Measurements from ENCODE around the gene MSH6.

Gene MSH6

GRCh38 chr2:47782671-47783485 is at the start of gene MSH6:
Gene MSH6, plus strand, starts transcription at chr2:47783145. Its CDS starts 89 bp downstream, at chr2:47783234.
- peak; percentile 80 for DNase-seq

- DNase-seq, result no peak
These were observed 47.6 kb upstream of the MSH6 start for GRCh38 chr2:47735136-47735869.

- no peak for DNase-seq
These were observed 47.0 kb upstream of the MSH6 start for GRCh38 chr2:47735912-47736311.

- DNase-seq, result no peak
These were observed 45.6 kb upstream of the MSH6 start for GRCh38 chr2:47737191-47737975.

GRCh38 chr2:47738331-47738730 is 44.6 kb upstream of the MSH6 start:
- no peak for DNase-seq

GRCh38 chr2:47741101-47741500 is 41.8 kb upstream of the MSH6 start:
- DNase-seq, result no peak

- DNase-seq, result no peak
These were observed 41.3 kb upstream of the MSH6 start for GRCh38 chr2:47741637-47742036.

GRCh38 chr2:47744074-47744473 is 38.9 kb upstream of the MSH6 start:
- DNase-seq, result no peak

- no peak for DNase-seq
These were observed 35.1 kb upstream of the MSH6 start for GRCh38 chr2:47747878-47748277.

GRCh38 chr2:47751856-47752414 is 31.0 kb upstream of the MSH6 start:
- DNase-seq, result no peak

- no peak for DNase-seq
These were observed 15.5 kb upstream of the MSH6 start for GRCh38 chr2:47767497-47767844.

GRCh38 chr2:47767880-47768609 is 14.9 kb upstream of the MSH6 start:
- no peak for DNase-seq

GRCh38 chr2:47769318-47769717 is 13.6 kb upstream of the MSH6 start:
- no peak for DNase-seq

- DNase-seq, result no peak
These were observed 11.7 kb upstream of the MSH6 start for GRCh38 chr2:47771211-47771610.

GRCh38 chr2:47772343-47772742 is 10.6 kb upstream of the MSH6 start:
- no peak for DNase-seq

GRCh38 chr2:47774567-47774966 is 8.4 kb upstream of the MSH6 start:
- DNase-seq, result no peak

- DNase-seq, result no peak
These were observed 5.5 kb upstream of the MSH6 start for GRCh38 chr2:47777277-47777937.

- no peak for DNase-seq
These were observed 4.1 kb upstream of the MSH6 start for GRCh38 chr2:47778698-47779425.

- no peak for DNase-seq
These were observed 3.5 kb upstream of the MSH6 start for GRCh38 chr2:47779426-47779790.

- no peak for DNase-seq
These were observed 619 bp upstream of the MSH6 start for GRCh38 chr2:47782381-47782670.

- DNase-seq, result peak; percentile 55
These were observed 774 bp downstream of the MSH6 start for GRCh38 chr2:47783486-47784351.
